HG03039 (cell line): ENCODE results near the gene EMID1.

Source experiments
- ATAC-seq: cut with Tn5 transposase; IDR thresholded peaks from one replicate; pipeline ENCODE4 v1.9.1; 2021; ENCODE audit warnings: mild to moderate bottlenecking, moderate library complexity; ENCODE audit not compliant: unreplicated experiment

The EMID1 gene

GRCh38 chr22:29194184-29194583 is 11.5 kb upstream of the EMID1 start:
- ATAC-seq: no peak

- no peak for ATAC-seq
These were observed 10.4 kb upstream of the EMID1 start for GRCh38 chr22:29195118-29195963.

GRCh38 chr22:29195964-29196666 is 9.6 kb upstream of the EMID1 start:
- ATAC-seq: no peak

GRCh38 chr22:29197096-29197495 is 8.6 kb upstream of the EMID1 start:
- ATAC-seq: no peak

GRCh38 chr22:29198240-29198639 is 7.5 kb upstream of the EMID1 start:
- no peak for ATAC-seq

- no peak for ATAC-seq
These were observed 5.8 kb upstream of the EMID1 start for GRCh38 chr22:29199702-29200400.

- ATAC-seq: no peak
These were observed 4.8 kb upstream of the EMID1 start for GRCh38 chr22:29200901-29201300.

GRCh38 chr22:29201782-29202181 is 3.9 kb upstream of the EMID1 start:
- ATAC-seq: no peak

- ATAC-seq: peak; percentile 49
These were observed 3.2 kb upstream of the EMID1 start for GRCh38 chr22:29202212-29203192.

- ATAC-seq: no peak
These were observed 1.9 kb upstream of the EMID1 start for GRCh38 chr22:29203488-29204454.

- no peak for ATAC-seq
These were observed 1.1 kb upstream of the EMID1 start for GRCh38 chr22:29204455-29205183.

- no peak for ATAC-seq
These were observed 473 bp upstream of the EMID1 start for GRCh38 chr22:29205252-29205593.

GRCh38 chr22:29206372-29207242 is 911 bp downstream of the EMID1 start:
- no peak for ATAC-seq

GRCh38 chr22:29207243-29207550 is 1.5 kb downstream of the EMID1 start:
- no peak for ATAC-seq

- ATAC-seq: no peak
These were observed 2.1 kb downstream of the EMID1 start for GRCh38 chr22:29207562-29208501.

- ATAC-seq: no peak
These were observed 2.8 kb downstream of the EMID1 start for GRCh38 chr22:29208502-29208862.
